Measurements from ENCODE around the gene ENPP6.

DNA sequence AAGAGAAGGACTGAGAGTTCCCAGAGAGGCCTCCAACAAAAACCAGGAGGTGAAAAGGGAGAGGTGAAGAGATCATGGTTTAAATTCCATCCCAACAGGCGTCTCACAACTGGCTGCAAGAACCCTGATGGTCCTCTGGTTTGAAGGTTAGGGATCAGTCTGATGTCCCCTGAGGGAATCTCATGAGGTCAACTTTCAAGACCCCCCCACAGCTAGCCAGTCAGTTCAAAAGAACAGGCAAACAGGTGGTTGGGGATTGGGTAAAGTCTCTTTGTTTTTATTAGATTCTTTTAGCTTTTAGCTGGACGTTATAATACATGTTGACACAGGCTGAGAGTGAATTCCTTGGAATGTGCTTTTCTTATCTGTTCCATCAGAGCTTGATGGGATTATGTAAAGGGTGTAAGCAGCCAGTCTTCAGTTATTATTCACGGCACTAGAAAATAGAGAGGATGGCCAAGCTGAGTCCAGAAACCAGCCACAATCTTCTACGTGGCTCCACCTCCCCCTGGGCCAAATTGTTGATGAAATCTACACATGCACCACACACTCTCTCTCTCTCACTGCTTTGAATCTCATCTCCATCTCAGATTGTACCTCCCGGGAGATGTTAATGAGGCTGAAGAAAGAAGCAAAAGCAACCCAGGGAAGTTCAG, 20.8 kb downstream of the ENPP6 start:
- TF ChIP-seq, protein P1, sequence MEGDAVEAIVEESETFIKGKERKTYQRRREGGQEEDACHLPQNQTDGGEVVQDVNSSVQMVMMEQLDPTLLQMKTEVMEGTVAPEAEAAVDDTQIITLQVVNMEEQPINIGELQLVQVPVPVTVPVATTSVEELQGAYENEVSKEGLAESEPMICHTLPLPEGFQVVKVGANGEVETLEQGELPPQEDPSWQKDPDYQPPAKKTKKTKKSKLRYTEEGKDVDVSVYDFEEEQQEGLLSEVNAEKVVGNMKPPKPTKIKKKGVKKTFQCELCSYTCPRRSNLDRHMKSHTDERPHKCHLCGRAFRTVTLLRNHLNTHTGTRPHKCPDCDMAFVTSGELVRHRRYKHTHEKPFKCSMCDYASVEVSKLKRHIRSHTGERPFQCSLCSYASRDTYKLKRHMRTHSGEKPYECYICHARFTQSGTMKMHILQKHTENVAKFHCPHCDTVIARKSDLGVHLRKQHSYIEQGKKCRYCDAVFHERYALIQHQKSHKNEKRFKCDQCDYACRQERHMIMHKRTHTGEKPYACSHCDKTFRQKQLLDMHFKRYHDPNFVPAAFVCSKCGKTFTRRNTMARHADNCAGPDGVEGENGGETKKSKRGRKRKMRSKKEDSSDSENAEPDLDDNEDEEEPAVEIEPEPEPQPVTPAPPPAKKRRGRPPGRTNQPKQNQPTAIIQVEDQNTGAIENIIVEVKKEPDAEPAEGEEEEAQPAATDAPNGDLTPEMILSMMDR (IDR thresholded peaks at IDR 0.05) = no peak
- TF ChIP-seq EZH2 (IDR thresholded peaks at IDR 0.05; ENCODE audit: borderline replicate concordance, insufficient read depth, low read depth, low read length, poor library complexity, severe bottlenecking) = no peak
